Spleen (tissue), 7 donors: ENCODE results near the gene GSTA2.

Experiments used
- POLR2A ChIP-seq, 3 donors: fragments of 450-650 bp; IDR thresholded peaks; one replicate each; pipeline ENCODE4 v1.5.1; 2017; ENCODE audit warnings: antibody characterized with exemption in 3 of 3, mild to moderate bottlenecking in 1 of 3
- POLR2AphosphoS5 ChIP-seq, 3 donors: sonication (generic); formaldehyde crosslinking; IDR thresholded peaks; one replicate each; pipeline ENCODE4 v1.5.1; 2017; ENCODE audit warnings: antibody characterized with exemption in 3 of 3
- TF ChIP-seq, protein P1 (sequence below), 11 experiments: fragments of 200-600 bp in 7 of 11; fragments of 450-650 bp in 4 of 11; sonication (generic) in 4 of 11; IDR thresholded peaks in 8 of 11; conservative IDR thresholded peaks in 3 of 11; 1 replicate in 7 of 11; 2 replicates in 4 of 11; pipeline versions ENCODE4 v1.4.0 to v1.8.0; 2016 to 2021; ENCODE audit warnings: antibody characterized with exemption in 11 of 11, inconsistent platforms in 4 of 11, mild to moderate bottlenecking in 1 of 11
- donor health status: DM: no; HTN: no; CAD: no; lungs with moderate emphysema.
- donor health status: DM: no; HTN: no; CAD: no.
- donor health status: DM: no; HTN: no; CAD: no.

GRCh38 chr6:52720321-52720720 is 43.0 kb downstream of the GSTA2 start:
- TF ChIP-seq, protein P1, sequence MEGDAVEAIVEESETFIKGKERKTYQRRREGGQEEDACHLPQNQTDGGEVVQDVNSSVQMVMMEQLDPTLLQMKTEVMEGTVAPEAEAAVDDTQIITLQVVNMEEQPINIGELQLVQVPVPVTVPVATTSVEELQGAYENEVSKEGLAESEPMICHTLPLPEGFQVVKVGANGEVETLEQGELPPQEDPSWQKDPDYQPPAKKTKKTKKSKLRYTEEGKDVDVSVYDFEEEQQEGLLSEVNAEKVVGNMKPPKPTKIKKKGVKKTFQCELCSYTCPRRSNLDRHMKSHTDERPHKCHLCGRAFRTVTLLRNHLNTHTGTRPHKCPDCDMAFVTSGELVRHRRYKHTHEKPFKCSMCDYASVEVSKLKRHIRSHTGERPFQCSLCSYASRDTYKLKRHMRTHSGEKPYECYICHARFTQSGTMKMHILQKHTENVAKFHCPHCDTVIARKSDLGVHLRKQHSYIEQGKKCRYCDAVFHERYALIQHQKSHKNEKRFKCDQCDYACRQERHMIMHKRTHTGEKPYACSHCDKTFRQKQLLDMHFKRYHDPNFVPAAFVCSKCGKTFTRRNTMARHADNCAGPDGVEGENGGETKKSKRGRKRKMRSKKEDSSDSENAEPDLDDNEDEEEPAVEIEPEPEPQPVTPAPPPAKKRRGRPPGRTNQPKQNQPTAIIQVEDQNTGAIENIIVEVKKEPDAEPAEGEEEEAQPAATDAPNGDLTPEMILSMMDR (IDR thresholded peaks at IDR 0.05 in 8 of 11, conservative IDR thresholded peaks at IDR 0.05 in 3 of 11), result no peak
- TF ChIP-seq POLR2A (IDR thresholded peaks at IDR 0.05) (no peak), POLR2AphosphoS5 (IDR thresholded peaks at IDR 0.05) (no peak)
